HCT116 (cell line): ENCODE data around the gene POU3F4.

Experiments
- CTCF ChIP-seq, 3 experiments: fragments of 200-600 bp in 1 of 3; sonication (generic) in 1 of 3; IDR thresholded peaks in 2 of 3; conservative IDR thresholded peaks in 1 of 3; 2 replicates each; pipeline ENCODE4 v1.5.1; 2012 to 2017; ENCODE audit warnings: low read depth in 2 of 3, low read length in 2 of 3, antibody characterized with exemption in 1 of 3, borderline replicate concordance in 1 of 3, control low read depth in 1 of 3, mild to moderate bottlenecking in 1 of 3, mixed read lengths in 1 of 3, mixed run types in 1 of 3, moderate library complexity in 1 of 3; ENCODE audit not compliant: insufficient read depth in 1 of 3
- EZH2 ChIP-seq: fragments of 200-600 bp; sonication (generic); IDR thresholded peaks from 2 replicates; pipeline ENCODE4 v1.6.1; 2017; ENCODE audit warnings: antibody characterized with exemption, mixed run types
- EZH2phosphoT487 ChIP-seq: fragments of 200-600 bp; IDR thresholded peaks from 2 replicates; pipeline ENCODE4 v1.6.1; 2018; ENCODE audit warnings: antibody characterized with exemption, borderline replicate concordance
- MAX ChIP-seq: IDR thresholded peaks from 2 replicates; pipeline ENCODE4 v1.6.1; 2012
- POLR2A ChIP-seq: IDR thresholded peaks from 2 replicates; pipeline ENCODE4 v1.7.0; 2011; ENCODE audit warnings: borderline replicate concordance; ENCODE audit not compliant: insufficient read depth, insufficient read length; ENCODE audit errors: extremely low read depth
- REST ChIP-seq: IDR thresholded peaks from 2 replicates; pipeline ENCODE4 v1.6.1; 2012; ENCODE audit warnings: low read depth
- SP1 ChIP-seq: IDR thresholded peaks from 2 replicates; pipeline ENCODE4 v1.6.1; 2012; ENCODE audit warnings: low read depth

- TF ChIP-seq CTCF (IDR thresholded peaks at IDR 0.05 in 2 of 3, conservative IDR thresholded peaks at IDR 0.05 in 1 of 3; ENCODE audit: borderline replicate concordance in 1 of 3, insufficient read depth in 1 of 3, low read depth in 2 of 3, low read length in 2 of 3), result no peak
- no peak for TF ChIP-seq MAX
- no peak for TF ChIP-seq SP1
- no peak for TF ChIP-seq POLR2A
- TF ChIP-seq REST, result no peak
- TF ChIP-seq EZH2phosphoT487, result no peak
- no peak for TF ChIP-seq EZH2
These were observed 8.5 kb downstream of the POU3F4 start for GRCh38 chrX:83516597-83516996.
